Ascending aorta (tissue), 2 donors: Measurements from ENCODE around the gene RFC4. TPM values are rescaled to one million over a fixed set of nuclear protein-coding genes. Genes with fewer than 3 reads are reported as not detected.

Experiments used
- DNase-seq, 2 donors: peaks; one replicate each; pipeline ENCODE4 v3.0.0-alpha.2; 2019; ENCODE audit warnings: low spot score in 2 of 2
- H3K27ac ChIP-seq, 2 donors: fragments of 200-600 bp; sonication (generic); one replicate each; pipeline ENCODE4 v1.5.1; 2016 to 2017; ENCODE audit warnings: mild to moderate bottlenecking in 1 of 2
- H3K27me3 ChIP-seq: fragments of 200-600 bp; sonication (generic); one replicate; pipeline ENCODE4 v1.5.1; 2017
- H3K36me3 ChIP-seq, 2 donors: fragments of 200-600 bp; sonication (generic); one replicate each; pipeline ENCODE4 v1.5.1; 2016
- H3K4me1 ChIP-seq, 2 donors: fragments of 200-600 bp; sonication (generic); one replicate each; pipeline ENCODE4 v1.5.1; 2016 to 2017; ENCODE audit warnings: mild to moderate bottlenecking in 1 of 2
- H3K4me3 ChIP-seq, 2 donors: fragments of 200-600 bp; sonication (generic); one replicate each; pipeline ENCODE4 v1.5.1; 2016 to 2017; ENCODE audit warnings: mild to moderate bottlenecking in 1 of 2
- H3K9me3 ChIP-seq, 2 donors: fragments of 200-600 bp; sonication (generic); one replicate each; pipeline ENCODE4 v1.5.1; 2016
- intact Hi-C: fragments of 100-400 bp; cut with DNase I; formaldehyde crosslinking; loops from one replicate; pipeline ENCODE4 v1.15.1; 2023
- total RNA-seq: library from RNA; depleted of rRNA; stranded (reverse); fragments of >200 nt; gene quantifications from one replicate; pipeline ENCODE4 v1.1.0, GENCODE V29; 2016
- TF ChIP-seq, protein P1 (sequence below), 3 experiments: fragments of 200-600 bp in 2 of 3; fragments of 450-650 bp in 1 of 3; sonication (generic) in 2 of 3; IDR thresholded peaks; one replicate each; pipeline ENCODE4 v1.5.1; 2016 to 2019; ENCODE audit warnings: antibody characterized with exemption in 3 of 3, mild to moderate bottlenecking in 1 of 3, moderate library complexity in 1 of 3

Gene RFC4
- total RNA-seq, 1 donor from 2014 or later, result 23.8 TPM

DNA sequence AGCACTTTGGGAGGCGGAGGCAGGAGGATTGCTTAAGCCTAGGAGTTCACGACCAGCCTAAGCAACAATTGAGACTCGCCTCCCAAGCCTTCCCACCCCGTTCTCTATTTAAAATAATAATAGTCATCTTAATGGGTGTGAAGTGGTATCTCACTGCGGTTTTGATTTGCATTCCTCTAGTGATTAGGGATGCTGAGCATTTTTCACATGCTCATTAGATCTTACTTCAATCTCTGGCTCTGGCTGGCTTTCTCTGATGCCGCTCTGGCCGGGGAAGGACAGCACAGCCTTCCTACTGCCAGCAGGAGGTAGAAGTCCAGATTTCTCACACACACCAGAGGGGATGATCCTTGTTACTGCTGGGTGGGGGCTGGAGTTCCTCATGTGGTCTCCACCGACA lies 30.3 kb downstream of the RFC4 start:
- Histone ChIP-seq H3K27ac (no peak overlapping the region), H3K27me3 (no peaks in the 10 kb centered on the region), H3K36me3 (no peaks in the 10 kb centered on the region), H3K9me3 (no peaks in the 10 kb centered on the region), H3K4me3 (no peak overlapping the region), H3K4me1 (no peaks in the 10 kb centered on the region)
- DNase-seq, result no peak
- intact Hi-C loops, result no loop called here
- TF ChIP-seq, protein P1, sequence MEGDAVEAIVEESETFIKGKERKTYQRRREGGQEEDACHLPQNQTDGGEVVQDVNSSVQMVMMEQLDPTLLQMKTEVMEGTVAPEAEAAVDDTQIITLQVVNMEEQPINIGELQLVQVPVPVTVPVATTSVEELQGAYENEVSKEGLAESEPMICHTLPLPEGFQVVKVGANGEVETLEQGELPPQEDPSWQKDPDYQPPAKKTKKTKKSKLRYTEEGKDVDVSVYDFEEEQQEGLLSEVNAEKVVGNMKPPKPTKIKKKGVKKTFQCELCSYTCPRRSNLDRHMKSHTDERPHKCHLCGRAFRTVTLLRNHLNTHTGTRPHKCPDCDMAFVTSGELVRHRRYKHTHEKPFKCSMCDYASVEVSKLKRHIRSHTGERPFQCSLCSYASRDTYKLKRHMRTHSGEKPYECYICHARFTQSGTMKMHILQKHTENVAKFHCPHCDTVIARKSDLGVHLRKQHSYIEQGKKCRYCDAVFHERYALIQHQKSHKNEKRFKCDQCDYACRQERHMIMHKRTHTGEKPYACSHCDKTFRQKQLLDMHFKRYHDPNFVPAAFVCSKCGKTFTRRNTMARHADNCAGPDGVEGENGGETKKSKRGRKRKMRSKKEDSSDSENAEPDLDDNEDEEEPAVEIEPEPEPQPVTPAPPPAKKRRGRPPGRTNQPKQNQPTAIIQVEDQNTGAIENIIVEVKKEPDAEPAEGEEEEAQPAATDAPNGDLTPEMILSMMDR (IDR thresholded peaks at IDR 0.05), result no peak

- intact Hi-C loops, result no loop called here
- peak overlapping the region; percentile 51 to 83 for H3K4me3 ChIP-seq
- DNase-seq, result peak; percentile 57 to 82
- H3K27me3 ChIP-seq, result no peaks in the 10 kb centered on the region
- TF ChIP-seq, protein P1 (IDR thresholded peaks at IDR 0.05), result no peak
- H3K27ac ChIP-seq, result peak overlapping the region in 1 of 2 donors; percentile 60
- no peaks in the 10 kb centered on the region for H3K4me1 ChIP-seq
- H3K36me3 ChIP-seq, result no peaks in the 10 kb centered on the region
- no peaks in the 10 kb centered on the region for H3K9me3 ChIP-seq
Measured at GRCh38 chr3:186772701-186773417, 33.4 kb downstream of the RFC4 start.

- no peaks in the 10 kb centered on the region for H3K36me3 ChIP-seq
- no peak for DNase-seq
- no peaks in the 10 kb centered on the region for H3K27me3 ChIP-seq
- peak overlapping the region in 1 of 2 donors; percentile 60 for H3K27ac ChIP-seq
- no peaks in the 10 kb centered on the region for H3K4me1 ChIP-seq
- peak overlapping the region; percentile 51 to 83 for H3K4me3 ChIP-seq
- intact Hi-C loops, result no loop called here
- no peaks in the 10 kb centered on the region for H3K9me3 ChIP-seq
- TF ChIP-seq, protein P1 (IDR thresholded peaks at IDR 0.05), result no peak
Measured at GRCh38 chr3:186772281-186772694, 34.0 kb downstream of the RFC4 start.

DNA sequence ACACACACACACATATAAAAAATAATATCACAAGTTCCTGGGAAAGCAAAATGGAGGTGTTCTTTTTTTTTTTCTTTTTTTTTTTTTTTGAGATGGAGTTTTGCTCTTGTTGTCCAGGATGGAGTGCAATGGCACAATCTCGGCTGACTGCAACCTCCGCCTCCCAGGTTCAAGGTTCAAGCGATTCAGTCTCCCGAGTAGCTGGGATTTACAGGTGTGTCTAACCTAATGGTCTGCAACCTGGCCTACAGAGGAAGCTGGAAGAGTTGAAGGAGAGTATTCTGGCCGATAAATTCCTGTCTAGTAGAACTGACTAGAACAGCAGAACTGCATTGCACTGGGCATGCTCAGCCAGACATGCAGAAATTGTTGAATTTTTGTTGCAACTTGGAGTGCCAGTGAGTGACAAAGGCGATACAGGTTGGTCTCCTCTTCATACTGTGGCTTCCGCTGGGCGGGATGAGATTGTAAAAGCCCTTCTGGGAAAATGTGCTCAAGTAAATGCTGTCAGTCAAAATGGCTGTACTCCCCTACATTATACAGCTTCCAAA lies 45.3 kb downstream of the RFC4 start:
- Histone ChIP-seq H3K9me3 (no peaks in the 10 kb centered on the region), H3K4me1 (no peaks in the 10 kb centered on the region), H3K27ac (no peak overlapping the region), H3K27me3 (no peaks in the 10 kb centered on the region), H3K4me3 (no peak overlapping the region), H3K36me3 (no peaks in the 10 kb centered on the region)
- TF ChIP-seq, protein P1 (IDR thresholded peaks at IDR 0.05), result no peak
- no peak for DNase-seq
- intact Hi-C loops, result no loop called here

GRCh38 chr3:186760141-186760833 lies 46.0 kb downstream of the RFC4 start:
- Histone ChIP-seq H3K4me3 (no peak overlapping the region), H3K4me1 (no peaks in the 10 kb centered on the region), H3K27me3 (no peaks in the 10 kb centered on the region), H3K36me3 (no peaks in the 10 kb centered on the region), H3K9me3 (no peaks in the 10 kb centered on the region), H3K27ac (no peak overlapping the region)
- no peak for DNase-seq
- intact Hi-C loops, result no loop called here
- TF ChIP-seq, protein P1 (IDR thresholded peaks at IDR 0.05), result no peak
